ENCODE data around the gene RALGPS1. TPM values are rescaled to one million over a fixed set of nuclear protein-coding genes. Genes with fewer than 3 reads are reported as not detected.

Gene RALGPS1
- total RNA-seq, 2 experiments from 2014 or later: 1.9 to 2.2 TPM

GRCh38 chr9:126886897-126887296, 27.7 kb upstream of the RALGPS1 start:
- no peak for DNase-seq
- H3K27me3 Mint-ChIP-seq: no peaks in the 10 kb centered on the region
- no peaks in the 10 kb centered on the region for H3K36me3 Mint-ChIP-seq (ENCODE audit: low read depth)
- H3K4me1 Mint-ChIP-seq (ENCODE audit: low read depth): no peaks in the 10 kb centered on the region
- no peaks in the 10 kb centered on the region for H3K9me3 Mint-ChIP-seq
- ATAC-seq: no peak
- TF ChIP-seq CTCF (IDR thresholded peaks at IDR 0.05): no peak
- intact Hi-C loops (cut with micrococcal nuclease): no loop called here
- POLR2A ChIA-PET: no interaction called here
- no peak overlapping the region for H3K4me3 Mint-ChIP-seq
- no peak overlapping the region for H3K27ac Mint-ChIP-seq
- CTCF ChIA-PET: no interaction called here

- ATAC-seq (no peak), DNase-seq (no peak)
- TF ChIP-seq CTCF (IDR thresholded peaks at IDR 0.05): no peak
- CTCF ChIA-PET: no interaction called here
- H3K27me3 Mint-ChIP-seq: peaks cover 3% of the 10 kb centered on the region
- no peaks in the 10 kb centered on the region for H3K36me3 Mint-ChIP-seq (ENCODE audit: low read depth)
- intact Hi-C loops (cut with micrococcal nuclease): no loop called here
- POLR2A ChIA-PET: no interaction called here
- H3K27ac Mint-ChIP-seq: no peak overlapping the region
- H3K9me3 Mint-ChIP-seq: no peaks in the 10 kb centered on the region
- H3K4me1 Mint-ChIP-seq (ENCODE audit: low read depth): peaks cover 5% of the 10 kb centered on the region
- H3K4me3 Mint-ChIP-seq: no peak overlapping the region
Measured at GRCh38 chr9:126891676-126892075, 22.9 kb upstream of the RALGPS1 start.

DNA sequence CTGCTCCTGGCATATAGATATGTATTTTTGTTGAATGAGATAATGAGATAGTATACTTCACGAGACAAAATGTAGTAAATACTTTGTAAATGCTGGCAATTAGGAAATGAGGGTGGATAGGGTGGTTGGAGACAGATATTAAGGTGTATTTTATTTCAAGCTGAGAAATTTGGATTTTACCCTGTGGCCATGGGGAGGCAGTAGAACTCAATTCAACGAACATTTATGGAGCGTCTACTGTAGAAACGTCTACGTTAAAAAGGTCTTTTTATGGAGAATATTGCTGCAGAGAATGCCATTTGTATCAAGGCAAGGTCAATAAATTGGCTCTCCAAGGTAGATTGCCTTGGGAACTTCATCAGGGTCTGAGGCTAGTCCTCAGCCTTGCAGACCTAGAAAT, 21.5 kb upstream of the RALGPS1 start:
- ATAC-seq (no peak), DNase-seq (peak; percentile 17)
- TF ChIP-seq CTCF (IDR thresholded peaks at IDR 0.05): no peak
- CTCF ChIA-PET: interaction anchor here (0.9 to 1.2 kb wide), 2 partner anchors 21 to 273 kb away, joined by 3 read pairs; partner anchors contain the start of gene RALGPS1
- peaks cover 5% of the 10 kb centered on the region for H3K4me1 Mint-ChIP-seq (ENCODE audit: low read depth)
- intact Hi-C loops (cut with micrococcal nuclease): no loop called here
- H3K9me3 Mint-ChIP-seq: no peaks in the 10 kb centered on the region
- no peak overlapping the region for H3K27ac Mint-ChIP-seq
- POLR2A ChIA-PET: interaction anchor here (0.5 kb wide), 1 partner anchor 301 kb away, joined by 3 read pairs; no protein-coding TSS in a partner anchor
- no peaks in the 10 kb centered on the region for H3K36me3 Mint-ChIP-seq (ENCODE audit: low read depth)
- no peak overlapping the region for H3K4me3 Mint-ChIP-seq
- peaks cover 9% of the 10 kb centered on the region for H3K27me3 Mint-ChIP-seq

- Mint-ChIP-seq H3K4me3 (no peak overlapping the region), H3K4me1 (ENCODE audit: low read depth) (peaks cover 5% of the 10 kb centered on the region), H3K9me3 (no peaks in the 10 kb centered on the region), H3K27me3 (peaks cover 9% of the 10 kb centered on the region), H3K36me3 (ENCODE audit: low read depth) (no peaks in the 10 kb centered on the region), H3K27ac (no peak overlapping the region)
- POLR2A ChIA-PET: no interaction called here
- no peak for TF ChIP-seq CTCF (IDR thresholded peaks at IDR 0.05)
- CTCF ChIA-PET: interaction anchor here (0.8 to 1.1 kb wide), 2 partner anchors 15 to 20 kb away, joined by 3 read pairs; partner anchors contain the start of gene RALGPS1
- intact Hi-C loops (cut with micrococcal nuclease): no loop called here
- ATAC-seq: peak; percentile 55
- peak; percentile 20 for DNase-seq
Measured at GRCh38 chr9:126894052-126894603, 20.5 kb upstream of the RALGPS1 start.

DNA sequence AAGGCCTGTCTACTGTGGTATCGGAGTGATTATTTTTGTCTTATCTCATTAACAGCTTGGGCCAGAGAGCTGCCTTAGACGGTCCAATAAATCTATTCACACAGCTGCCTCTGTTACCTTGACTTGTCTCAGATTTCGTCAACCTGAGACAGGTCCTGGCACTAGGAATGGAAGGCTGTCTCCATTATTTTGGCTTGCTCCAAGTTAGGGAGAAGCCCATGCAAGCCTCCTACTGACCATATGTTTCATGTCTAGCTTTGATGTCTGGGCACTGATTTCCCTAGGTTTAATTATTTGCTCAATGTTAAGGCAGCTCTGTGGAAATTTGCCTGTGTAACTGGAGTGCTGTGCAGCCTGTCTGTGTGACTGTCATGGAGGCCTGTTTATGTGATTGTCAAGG, 12.4 kb upstream of the RALGPS1 start:
- ChIA-PET POLR2A (no interaction called here), CTCF (interaction anchor here (1.0 to 1.2 kb wide), 2 partner anchors 120 to 470 kb away, joined by 3 read pairs; no protein-coding TSS in a partner anchor)
- intact Hi-C loops (cut with micrococcal nuclease): no loop called here
- no peak for TF ChIP-seq CTCF (IDR thresholded peaks at IDR 0.05)
- no peak for ATAC-seq
- DNase-seq: no peak
- H3K9me3 Mint-ChIP-seq: peaks cover 8% of the 10 kb centered on the region
- H3K4me3 Mint-ChIP-seq: no peak overlapping the region
- H3K36me3 Mint-ChIP-seq (ENCODE audit: low read depth): peaks cover 3% of the 10 kb centered on the region
- H3K27ac Mint-ChIP-seq: no peak overlapping the region
- H3K4me1 Mint-ChIP-seq (ENCODE audit: low read depth): no peaks in the 10 kb centered on the region
- peaks cover 6% of the 10 kb centered on the region for H3K27me3 Mint-ChIP-seq
